GM12891 (cell line): ENCODE results near the gene TMEM54.

Source experiments
- POLR2A ChIP-seq: IDR thresholded peaks from 2 replicates; pipeline ENCODE4 v1.6.1; 2011; ENCODE audit warnings: low read depth, low read length, control low read depth
- TAF1 ChIP-seq: IDR thresholded peaks from 2 replicates; pipeline ENCODE4 v1.6.1; 2011; ENCODE audit warnings: low read depth, low read length, control low read depth

DNA sequence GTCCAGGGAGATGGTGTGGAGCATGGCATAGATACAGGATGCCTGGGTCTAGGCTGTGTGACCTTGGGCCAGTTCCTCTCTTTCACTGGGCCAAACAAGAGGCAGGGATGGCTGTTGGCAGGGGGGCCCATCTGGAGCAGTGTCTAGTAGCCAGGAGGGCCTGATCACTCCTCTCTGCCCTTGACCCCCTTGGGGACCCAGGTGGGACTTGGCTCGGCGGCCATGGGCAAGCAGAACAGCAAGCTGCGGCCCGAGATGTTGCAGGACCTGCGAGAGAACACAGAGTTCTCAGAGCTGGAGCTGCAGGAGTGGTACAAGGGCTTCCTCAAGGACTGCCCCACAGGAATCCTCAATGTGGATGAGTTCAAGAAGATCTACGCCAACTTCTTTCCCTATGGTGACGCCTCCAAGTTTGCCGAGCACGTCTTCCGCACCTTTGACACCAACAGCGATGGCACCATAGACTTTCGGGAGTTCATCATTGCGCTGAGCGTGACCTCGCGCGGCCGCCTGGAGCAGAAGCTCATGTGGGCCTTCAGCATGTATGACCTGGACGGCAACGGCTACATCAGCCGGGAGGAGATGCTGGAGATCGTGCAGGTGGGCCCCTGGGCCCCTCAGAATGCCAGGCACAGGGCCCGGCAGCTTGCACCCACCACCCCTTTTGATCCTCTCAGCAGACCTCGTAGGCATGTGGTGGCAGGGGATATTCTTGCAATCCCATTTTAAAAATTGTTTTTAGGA, 12.3 kb downstream of the TMEM54 start:
- TF ChIP-seq POLR2A = no peak
- TF ChIP-seq TAF1 = no peak
